Memory B cell (primary cell): Measurements from ENCODE around the gene PUS3.

ENCODE experiments used
- ATAC-seq: fragments of 150-1000 bp; cut with Tn5 transposase; 2 replicates; pipeline ENCODE4 v1.10.0; 2021; ENCODE audit warnings: low read depth, mild to moderate bottlenecking, moderate library complexity
- DNase-seq, 2 donors: peaks; one replicate each; pipeline ENCODE4 v3.0.0; 2022; ENCODE audit warnings: low spot score in 2 of 2
- H3K27ac Mint-ChIP-seq: one replicate; pipeline ENCODE4 v1.8.0; 2022; ENCODE audit warnings: mild to moderate bottlenecking, moderate library complexity, mixed read lengths
- H3K27me3 Mint-ChIP-seq: one replicate; pipeline ENCODE4 v1.8.0; 2022; ENCODE audit warnings: mixed read lengths
- H3K36me3 Mint-ChIP-seq: one replicate; pipeline ENCODE4 v1.8.0; 2022; ENCODE audit warnings: mild to moderate bottlenecking, mixed read lengths
- H3K4me1 Mint-ChIP-seq: one replicate; pipeline ENCODE4 v1.8.0; 2022; ENCODE audit warnings: mixed read lengths
- H3K4me3 Mint-ChIP-seq: one replicate; pipeline ENCODE4 v1.8.0; 2022; ENCODE audit warnings: mild to moderate bottlenecking, moderate library complexity, mixed read lengths
- H3K9me3 Mint-ChIP-seq: one replicate; pipeline ENCODE4 v1.8.0; 2022; ENCODE audit warnings: mixed read lengths

The PUS3 gene

GRCh38 chr11:125931668-125932067 is 28.7 kb upstream of the PUS3 start:
- Mint-ChIP-seq H3K4me1 (no peaks in the 10 kb centered on the region), H3K27me3 (peaks cover 17% of the 10 kb centered on the region), H3K27ac (no peak overlapping the region), H3K4me3 (no peak overlapping the region), H3K9me3 (no peaks in the 10 kb centered on the region), H3K36me3 (no peaks in the 10 kb centered on the region)
- ATAC-seq = no peak
- no peak for DNase-seq

DNA sequence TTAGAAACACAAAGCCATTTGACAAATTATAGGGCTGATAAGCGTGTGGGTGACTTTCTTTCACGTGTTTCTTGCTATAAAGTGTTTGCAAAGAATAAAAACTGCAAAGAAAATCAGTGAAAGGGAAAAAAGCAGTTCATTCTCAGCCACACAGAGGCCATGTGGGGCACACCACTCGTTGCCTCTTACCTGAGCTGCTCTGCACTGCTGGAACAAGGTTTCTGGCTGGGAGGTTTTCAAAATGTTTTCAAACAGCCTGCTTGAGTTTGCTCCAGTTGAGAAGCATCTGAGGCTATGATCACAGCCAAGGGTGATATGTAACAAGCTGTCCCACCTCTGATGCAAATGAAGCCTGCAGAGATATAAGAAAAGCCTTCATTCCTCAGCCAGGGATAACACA is 28.1 kb upstream of the PUS3 start:
- Mint-ChIP-seq H3K36me3 (no peaks in the 10 kb centered on the region), H3K4me3 (no peak overlapping the region), H3K27me3 (peaks cover 17% of the 10 kb centered on the region), H3K9me3 (no peaks in the 10 kb centered on the region), H3K27ac (no peak overlapping the region), H3K4me1 (no peaks in the 10 kb centered on the region)
- no peak for ATAC-seq
- DNase-seq = no peak

DNA sequence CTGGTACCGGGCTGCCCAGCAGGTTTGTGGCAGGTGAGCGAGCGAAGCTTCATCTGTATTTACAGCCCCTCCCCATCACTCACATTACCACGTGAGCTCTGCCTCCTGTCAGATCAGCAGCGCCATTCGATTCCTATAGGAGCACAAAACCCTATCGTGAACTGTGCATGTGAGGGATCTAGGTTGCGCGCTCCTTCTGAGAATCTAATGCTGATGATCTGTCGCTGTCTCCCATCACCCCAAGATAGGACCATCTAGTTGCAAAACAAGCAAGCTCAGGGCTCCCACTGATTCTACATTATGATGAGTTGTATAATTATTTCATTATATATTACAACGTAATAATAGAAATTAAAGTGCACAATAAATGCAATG is 27.1 kb upstream of the PUS3 start:
- ATAC-seq (no peak), DNase-seq (no peak)
- Mint-ChIP-seq H3K4me1 (no peaks in the 10 kb centered on the region), H3K36me3 (no peaks in the 10 kb centered on the region), H3K27me3 (peaks cover 22% of the 10 kb centered on the region), H3K9me3 (no peaks in the 10 kb centered on the region), H3K27ac (no peak overlapping the region), H3K4me3 (no peak overlapping the region)

GRCh38 chr11:125929445-125930075 is 26.6 kb upstream of the PUS3 start:
- peaks cover 22% of the 10 kb centered on the region for H3K27me3 Mint-ChIP-seq
- H3K27ac Mint-ChIP-seq = no peak overlapping the region
- DNase-seq = no peak
- no peak overlapping the region for H3K4me3 Mint-ChIP-seq
- H3K36me3 Mint-ChIP-seq = no peaks in the 10 kb centered on the region
- no peaks in the 10 kb centered on the region for H3K9me3 Mint-ChIP-seq
- no peaks in the 10 kb centered on the region for H3K4me1 Mint-ChIP-seq
- no peak for ATAC-seq

GRCh38 chr11:125926682-125927081 is 23.7 kb upstream of the PUS3 start:
- Mint-ChIP-seq H3K27ac (no peak overlapping the region), H3K36me3 (no peaks in the 10 kb centered on the region), H3K4me3 (no peak overlapping the region), H3K27me3 (peaks cover 18% of the 10 kb centered on the region), H3K9me3 (no peaks in the 10 kb centered on the region), H3K4me1 (no peaks in the 10 kb centered on the region)
- DNase-seq (no peak), ATAC-seq (no peak)

GRCh38 chr11:125925804-125926203 is 22.8 kb upstream of the PUS3 start:
- ATAC-seq (no peak), DNase-seq (no peak)
- H3K27ac Mint-ChIP-seq = no peak overlapping the region
- H3K4me3 Mint-ChIP-seq = no peak overlapping the region
- H3K27me3 Mint-ChIP-seq = peaks cover 16% of the 10 kb centered on the region
- H3K4me1 Mint-ChIP-seq = no peaks in the 10 kb centered on the region
- no peaks in the 10 kb centered on the region for H3K36me3 Mint-ChIP-seq
- no peaks in the 10 kb centered on the region for H3K9me3 Mint-ChIP-seq

DNA sequence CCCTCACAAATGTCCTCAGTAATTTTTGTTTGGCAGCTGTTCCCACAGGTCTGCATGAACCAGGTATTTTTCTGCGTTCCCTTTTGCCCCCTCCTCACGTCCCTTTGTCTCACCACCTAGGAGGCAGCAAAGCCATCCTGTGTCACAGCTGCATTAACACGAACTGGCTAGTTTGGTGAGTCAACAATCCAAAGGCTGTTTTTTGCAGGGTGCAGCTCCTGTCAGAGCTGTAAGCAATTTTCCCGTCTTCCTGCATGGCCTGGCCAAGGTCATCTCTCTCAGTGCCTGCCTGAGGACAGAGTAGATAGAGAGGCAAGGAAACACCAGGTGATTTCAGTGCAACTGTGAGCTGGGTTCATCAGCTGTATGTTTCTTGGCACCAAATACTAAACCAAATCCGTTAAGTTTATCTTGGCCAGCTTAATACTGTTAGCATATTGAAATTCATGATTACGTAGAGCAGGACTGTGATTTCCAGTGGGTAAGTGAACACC is 22.3 kb upstream of the PUS3 start:
- Mint-ChIP-seq H3K9me3 (no peaks in the 10 kb centered on the region), H3K27ac (no peak overlapping the region), H3K27me3 (peaks cover 19% of the 10 kb centered on the region), H3K4me3 (no peak overlapping the region), H3K36me3 (no peaks in the 10 kb centered on the region), H3K4me1 (no peaks in the 10 kb centered on the region)
- ATAC-seq = no peak
- DNase-seq = no peak

GRCh38 chr11:125924384-125925007 is 21.5 kb upstream of the PUS3 start:
- H3K36me3 Mint-ChIP-seq = no peaks in the 10 kb centered on the region
- H3K9me3 Mint-ChIP-seq = no peaks in the 10 kb centered on the region
- H3K27ac Mint-ChIP-seq = no peak overlapping the region
- ATAC-seq (no peak), DNase-seq (no peak)
- H3K4me3 Mint-ChIP-seq = no peak overlapping the region
- no peaks in the 10 kb centered on the region for H3K4me1 Mint-ChIP-seq
- H3K27me3 Mint-ChIP-seq = peaks cover 14% of the 10 kb centered on the region

DNA sequence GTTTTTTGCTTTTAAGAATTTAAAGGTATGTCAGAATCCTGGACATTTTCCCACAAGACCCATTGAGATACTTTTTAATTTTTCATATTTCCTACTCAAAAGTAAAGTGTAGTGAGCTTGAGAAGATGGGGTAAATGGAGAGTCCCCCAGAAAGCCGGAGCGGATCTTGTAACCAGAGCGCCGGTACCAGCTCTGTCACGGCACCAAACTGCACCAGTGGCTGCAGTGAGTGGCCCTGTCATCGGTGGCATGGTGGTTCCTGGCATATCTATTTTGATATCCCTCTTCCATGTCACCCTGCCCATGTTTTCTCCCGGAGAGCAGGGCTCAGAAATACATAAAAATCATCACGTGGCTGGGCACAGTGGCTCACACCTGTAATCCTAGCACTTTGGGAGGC is 20.6 kb upstream of the PUS3 start:
- Mint-ChIP-seq H3K9me3 (no peaks in the 10 kb centered on the region), H3K27me3 (peaks cover 16% of the 10 kb centered on the region), H3K27ac (no peak overlapping the region), H3K4me1 (no peaks in the 10 kb centered on the region), H3K36me3 (no peaks in the 10 kb centered on the region), H3K4me3 (no peak overlapping the region)
- ATAC-seq = no peak
- DNase-seq = no peak

DNA sequence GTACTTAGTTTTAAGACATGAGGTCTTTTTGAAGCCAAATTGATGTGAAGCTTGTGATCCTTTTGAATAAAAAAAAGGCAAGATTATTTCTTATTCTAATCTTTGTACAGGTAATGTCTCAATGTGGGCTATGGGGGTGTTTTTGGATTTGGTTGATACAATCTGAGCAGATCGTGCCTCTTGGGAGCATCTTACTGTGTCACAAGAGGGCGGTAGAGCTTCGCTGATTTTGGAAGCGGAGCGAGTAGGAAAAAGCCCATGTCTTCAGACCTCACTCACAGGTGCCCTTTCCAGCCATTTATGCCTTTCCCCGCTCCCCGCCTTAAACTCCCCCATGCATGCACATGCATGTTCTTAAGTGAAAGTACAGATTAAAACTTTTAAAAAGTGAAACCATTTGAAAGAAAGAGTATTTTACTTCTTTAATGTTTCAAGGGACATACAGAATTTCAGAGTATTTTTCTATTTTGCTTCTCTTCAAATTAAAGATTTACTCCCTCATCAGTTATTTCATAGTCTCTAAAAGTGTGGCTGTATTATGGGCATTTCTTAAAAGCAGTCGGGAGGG is 20.1 kb upstream of the PUS3 start:
- Mint-ChIP-seq H3K4me3 (no peak overlapping the region), H3K4me1 (no peaks in the 10 kb centered on the region), H3K36me3 (no peaks in the 10 kb centered on the region), H3K9me3 (no peaks in the 10 kb centered on the region), H3K27ac (no peak overlapping the region), H3K27me3 (peaks cover 16% of the 10 kb centered on the region)
- ATAC-seq (peak; percentile 77), DNase-seq (peak in 1 of 2 donors; percentile 41)

GRCh38 chr11:125922156-125922555 is 19.1 kb upstream of the PUS3 start:
- Mint-ChIP-seq H3K9me3 (no peaks in the 10 kb centered on the region), H3K4me1 (no peaks in the 10 kb centered on the region), H3K4me3 (no peak overlapping the region), H3K36me3 (no peaks in the 10 kb centered on the region), H3K27ac (no peak overlapping the region), H3K27me3 (peaks cover 16% of the 10 kb centered on the region)
- DNase-seq = no peak
- no peak for ATAC-seq

DNA sequence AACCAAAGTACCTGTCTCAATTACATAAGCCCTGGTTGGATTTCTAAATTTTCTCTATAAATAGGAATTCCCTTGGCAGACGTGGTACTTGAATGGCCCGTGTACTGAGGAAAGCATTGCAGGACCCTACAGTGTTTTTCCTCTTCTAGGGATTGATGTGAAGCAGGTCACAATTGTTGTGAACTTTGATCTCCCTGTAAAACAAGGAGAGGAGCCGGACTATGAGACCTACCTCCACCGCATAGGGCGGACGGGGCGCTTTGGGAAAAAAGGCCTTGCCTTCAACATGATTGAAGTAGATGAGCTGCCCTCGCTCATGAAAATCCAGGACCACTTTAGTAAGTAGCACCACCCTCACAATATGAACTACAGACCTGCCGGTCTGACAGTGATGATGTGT is 18.0 kb upstream of the PUS3 start:
- H3K4me3 Mint-ChIP-seq = no peak overlapping the region
- no peak for ATAC-seq

DNA sequence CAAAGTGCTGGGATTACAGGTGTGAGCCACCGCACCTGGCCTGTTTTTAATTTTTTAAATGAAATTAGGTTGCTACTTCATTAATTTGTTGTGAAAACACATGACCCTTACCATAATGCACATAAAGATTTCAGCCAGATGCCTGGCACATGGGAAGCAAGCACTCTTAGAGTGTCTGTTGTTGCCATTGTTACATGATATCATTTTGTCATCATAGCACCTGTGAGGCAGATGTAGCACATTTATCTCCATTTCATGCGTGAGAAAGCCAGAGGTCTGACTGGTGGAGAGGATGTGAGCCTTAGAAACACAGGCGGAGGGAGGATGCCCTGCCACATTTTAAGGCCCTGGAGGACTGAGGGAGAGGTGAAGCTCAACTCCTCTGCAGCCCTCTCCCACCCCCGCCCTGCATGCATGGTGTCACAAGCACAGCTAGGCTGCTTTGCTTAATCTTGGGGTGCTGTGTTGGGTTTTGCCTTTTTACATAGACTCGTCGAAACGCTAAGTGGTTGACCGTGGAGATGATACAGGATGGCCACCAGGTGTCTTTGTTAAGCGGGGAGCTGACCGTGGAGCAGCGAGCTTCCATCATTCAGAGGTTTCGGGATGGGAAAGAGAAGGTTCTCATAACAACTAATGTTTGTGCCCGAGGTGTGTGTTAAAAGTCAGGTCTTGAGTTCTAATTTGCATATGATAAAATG is 15.3 kb upstream of the PUS3 start:
- Mint-ChIP-seq H3K27me3 (peaks cover 13% of the 10 kb centered on the region), H3K4me1 (no peaks in the 10 kb centered on the region), H3K4me3 (no peak overlapping the region), H3K9me3 (no peaks in the 10 kb centered on the region), H3K27ac (no peak overlapping the region), H3K36me3 (no peaks in the 10 kb centered on the region)
- no peak for DNase-seq
- ATAC-seq = no peak

More for the DNA sequence above, 18.0 kb upstream of the PUS3 start:
- Mint-ChIP-seq H3K9me3 (no peaks in the 10 kb centered on the region), H3K27me3 (peaks cover 16% of the 10 kb centered on the region), H3K27ac (no peak overlapping the region), H3K4me1 (no peaks in the 10 kb centered on the region), H3K36me3 (no peaks in the 10 kb centered on the region)
- DNase-seq = no peak

DNA sequence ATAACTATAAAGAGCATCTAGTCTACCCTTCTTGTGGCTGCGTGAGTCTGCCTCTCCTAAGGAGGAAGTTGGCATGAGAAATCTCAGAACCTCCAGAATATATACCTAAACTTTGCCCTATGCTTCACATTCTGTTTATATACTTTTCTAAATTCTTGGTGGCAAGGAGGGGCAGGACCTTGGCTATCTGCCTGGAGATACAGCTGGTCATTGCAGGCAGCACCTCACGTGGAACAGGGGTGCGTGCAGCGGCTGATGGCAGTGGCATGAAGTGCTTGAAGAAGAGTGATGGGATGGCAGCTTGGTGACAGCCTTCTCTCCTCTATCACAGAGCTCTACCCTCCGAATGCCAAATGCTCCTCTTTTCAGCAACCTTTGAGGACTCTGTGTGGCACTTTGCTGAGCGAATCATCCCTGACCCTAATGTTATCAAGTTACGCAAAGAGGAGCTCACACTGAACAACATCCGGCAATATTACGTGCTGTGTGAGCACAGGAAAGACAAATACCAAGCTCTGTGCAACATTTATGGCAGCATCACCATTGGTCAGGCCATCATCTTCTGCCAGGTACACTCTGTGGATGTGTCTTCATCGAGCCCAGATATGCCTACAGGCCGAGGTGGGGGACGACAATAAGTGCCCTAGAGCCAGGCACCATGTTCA is 13.8 kb upstream of the PUS3 start:
- no peaks in the 10 kb centered on the region for H3K36me3 Mint-ChIP-seq
- no peak overlapping the region for H3K4me3 Mint-ChIP-seq
- peaks cover 13% of the 10 kb centered on the region for H3K27me3 Mint-ChIP-seq
- no peaks in the 10 kb centered on the region for H3K4me1 Mint-ChIP-seq
- DNase-seq (no peak), ATAC-seq (no peak)
- no peak overlapping the region for H3K27ac Mint-ChIP-seq
- no peaks in the 10 kb centered on the region for H3K9me3 Mint-ChIP-seq
